Parathyroid adenoma (tissue), 2 donors: ENCODE results near the gene SPOCK3.

Experiments
- H2AFZ ChIP-seq: fragments of 300-600 bp; sonication (generic); one replicate; pipeline ENCODE4 v1.7.0; 2017; ENCODE audit warnings: antibody characterized with exemption, mild to moderate bottlenecking
- H3K27ac ChIP-seq: fragments of 300-600 bp; sonication (generic); one replicate; pipeline ENCODE4 v1.7.0; 2017
- H3K27me3 ChIP-seq: fragments of 300-600 bp; sonication (generic); one replicate; pipeline ENCODE4 v1.7.0; 2017; ENCODE audit warnings: low read length; ENCODE audit not compliant: control insufficient read depth, insufficient read depth
- H3K36me3 ChIP-seq: fragments of 300-600 bp; sonication (generic); one replicate; pipeline ENCODE4 v1.7.0; 2017; ENCODE audit warnings: low read length; ENCODE audit not compliant: control insufficient read depth, insufficient read depth
- H3K4me1 ChIP-seq: fragments of 300-600 bp; sonication (generic); one replicate; pipeline ENCODE4 v1.7.0; 2017; ENCODE audit warnings: control low read depth
- H3K4me2 ChIP-seq: fragments of 300-600 bp; sonication (generic); one replicate; pipeline ENCODE4 v1.7.0; 2017; ENCODE audit warnings: low read length
- H3K4me3 ChIP-seq: fragments of 300-600 bp; sonication (generic); one replicate; pipeline ENCODE4 v1.7.0; 2017; ENCODE audit warnings: low read depth, low read length
- H3K79me2 ChIP-seq: fragments of 300-600 bp; sonication (generic); one replicate; pipeline ENCODE4 v1.7.0; 2017; ENCODE audit warnings: control low read depth
- H3K9ac ChIP-seq: fragments of 300-600 bp; sonication (generic); one replicate; pipeline ENCODE4 v1.7.0; 2017; ENCODE audit warnings: mild to moderate bottlenecking
- H3K9me3 ChIP-seq: fragments of 300-600 bp; sonication (generic); one replicate; pipeline ENCODE4 v1.7.0; 2017; ENCODE audit warnings: low read length; ENCODE audit not compliant: control insufficient read depth
- CTCF ChIP-seq: fragments of 300-600 bp; sonication (generic); IDR thresholded peaks from one replicate; pipeline ENCODE4 v1.7.0; 2017; ENCODE audit warnings: antibody characterized with exemption, mild to moderate bottlenecking
- donor health status: primary hyperparathyroidism.

Gene SPOCK3

GRCh38 chr4:166700592-166700991, 533.7 kb downstream of the SPOCK3 start:
- Histone ChIP-seq H2AFZ (no peak overlapping the region), H3K79me2 (no peaks in the 10 kb centered on the region), H3K4me1 (no peaks in the 10 kb centered on the region), H3K27me3 (no peaks in the 10 kb centered on the region), H3K4me2 (no peak overlapping the region), H3K27ac (no peak overlapping the region), H3K36me3 (no peaks in the 10 kb centered on the region), H3K9me3 (no peaks in the 10 kb centered on the region), H3K9ac (no peak overlapping the region), H3K4me3 (no peak overlapping the region)
- TF ChIP-seq CTCF: no peak

- H3K36me3 ChIP-seq: no peaks in the 10 kb centered on the region
- no peak overlapping the region for H3K9ac ChIP-seq
- no peak overlapping the region for H3K4me3 ChIP-seq
- H3K79me2 ChIP-seq: no peaks in the 10 kb centered on the region
- H3K4me2 ChIP-seq: no peak overlapping the region
- H3K27ac ChIP-seq: no peak overlapping the region
- no peak for TF ChIP-seq CTCF
- H3K4me1 ChIP-seq: no peaks in the 10 kb centered on the region
- H3K27me3 ChIP-seq: no peaks in the 10 kb centered on the region
- H3K9me3 ChIP-seq: no peaks in the 10 kb centered on the region
- no peak overlapping the region for H2AFZ ChIP-seq
Observed at GRCh38 chr4:166688835-166689234, 545.5 kb downstream of the SPOCK3 start.

GRCh38 chr4:166687828-166688227, 546.5 kb downstream of the SPOCK3 start:
- no peaks in the 10 kb centered on the region for H3K4me1 ChIP-seq
- H3K9me3 ChIP-seq: no peaks in the 10 kb centered on the region
- no peaks in the 10 kb centered on the region for H3K27me3 ChIP-seq
- H3K27ac ChIP-seq: no peak overlapping the region
- TF ChIP-seq CTCF: no peak
- no peak overlapping the region for H3K9ac ChIP-seq
- H3K4me3 ChIP-seq: no peak overlapping the region
- no peak overlapping the region for H3K4me2 ChIP-seq
- H3K79me2 ChIP-seq: no peaks in the 10 kb centered on the region
- no peak overlapping the region for H2AFZ ChIP-seq
- H3K36me3 ChIP-seq: no peaks in the 10 kb centered on the region
